ENCODE measurements around the gene NCF2.

The NCF2 gene

GRCh38 chr1:183569141-183569540, 21.1 kb downstream of the NCF2 start:
- H3K27me3 Mint-ChIP-seq = no peaks in the 10 kb centered on the region
- H3K27ac Mint-ChIP-seq = peak overlapping the region; percentile 94
- DNase-seq (no peak), ATAC-seq (replicated peaks) (no peak)
- H3K4me1 Mint-ChIP-seq = peaks cover 33 to 59% of the 10 kb centered on the region in 2 donors
- H3K9me3 Mint-ChIP-seq = peaks cover 4 to 7% of the 10 kb centered on the region in 2 donors
- peaks cover 72 to 89% of the 10 kb centered on the region in 2 donors for H3K36me3 Mint-ChIP-seq
- H3K4me3 Mint-ChIP-seq = no peak overlapping the region

- H3K9me3 Mint-ChIP-seq = peaks cover 4 to 7% of the 10 kb centered on the region in 2 donors
- H3K27me3 Mint-ChIP-seq = no peaks in the 10 kb centered on the region
- H3K36me3 Mint-ChIP-seq = peaks cover 72 to 89% of the 10 kb centered on the region in 2 donors
- H3K4me3 Mint-ChIP-seq = peak overlapping the region; percentile 39 to 63
- DNase-seq (no peak), ATAC-seq (replicated peaks) (peak; percentile 49 to 67)
- H3K4me1 Mint-ChIP-seq = peaks cover 33 to 59% of the 10 kb centered on the region in 2 donors
- peak overlapping the region; percentile 94 for H3K27ac Mint-ChIP-seq
These were observed 21.9 kb downstream of the NCF2 start for GRCh38 chr1:183568176-183569021.

- Mint-ChIP-seq H3K27ac (peak overlapping the region; percentile 94), H3K4me3 (peak overlapping the region; percentile 39 to 73), H3K36me3 (peaks cover 71 to 89% of the 10 kb centered on the region in 2 donors), H3K27me3 (no peaks in the 10 kb centered on the region), H3K4me1 (peaks cover 33 to 59% of the 10 kb centered on the region in 2 donors), H3K9me3 (peaks cover 4 to 7% of the 10 kb centered on the region in 2 donors)
- DNase-seq (peak; percentile 50), ATAC-seq (replicated peaks) (peak; percentile 81 to 83)
These were observed 22.7 kb downstream of the NCF2 start for GRCh38 chr1:183567584-183567983.

GRCh38 chr1:183566026-183566425, 24.2 kb downstream of the NCF2 start:
- Mint-ChIP-seq H3K27ac (peak overlapping the region; percentile 60), H3K27me3 (no peaks in the 10 kb centered on the region), H3K4me3 (no peak overlapping the region), H3K9me3 (peaks cover 4 to 7% of the 10 kb centered on the region in 2 donors), H3K4me1 (peaks cover 33 to 59% of the 10 kb centered on the region in 2 donors), H3K36me3 (peaks cover 67 to 84% of the 10 kb centered on the region in 2 donors)
- ATAC-seq (replicated peaks) = no peak
- no peak for DNase-seq

GRCh38 chr1:183565261-183565660, 25.0 kb downstream of the NCF2 start:
- DNase-seq (no peak), ATAC-seq (replicated peaks) (no peak)
- peak overlapping the region in 1 of 2 donors; percentile 15 for H3K4me3 Mint-ChIP-seq
- H3K27me3 Mint-ChIP-seq = no peaks in the 10 kb centered on the region
- H3K9me3 Mint-ChIP-seq = peaks cover 4 to 7% of the 10 kb centered on the region in 2 donors
- peaks cover 74 to 86% of the 10 kb centered on the region in 2 donors for H3K36me3 Mint-ChIP-seq
- H3K27ac Mint-ChIP-seq = peak overlapping the region; percentile 49
- peaks cover 31 to 56% of the 10 kb centered on the region in 2 donors for H3K4me1 Mint-ChIP-seq

GRCh38 chr1:183562701-183563100, 27.6 kb downstream of the NCF2 start:
- H3K27ac Mint-ChIP-seq = peak overlapping the region; percentile 73
- DNase-seq (no peak), ATAC-seq (replicated peaks) (no peak)
- peaks cover 64 to 80% of the 10 kb centered on the region in 2 donors for H3K36me3 Mint-ChIP-seq
- peaks cover 0 to 1% of the 10 kb centered on the region in 2 donors for H3K9me3 Mint-ChIP-seq
- H3K27me3 Mint-ChIP-seq = no peaks in the 10 kb centered on the region
- no peak overlapping the region for H3K4me3 Mint-ChIP-seq
- H3K4me1 Mint-ChIP-seq = peaks cover 17 to 30% of the 10 kb centered on the region in 2 donors

- no peak for ATAC-seq (replicated peaks)
- H3K4me3 Mint-ChIP-seq = no peak overlapping the region
- peaks cover 50 to 67% of the 10 kb centered on the region in 2 donors for H3K36me3 Mint-ChIP-seq
- no peaks in the 10 kb centered on the region for H3K27me3 Mint-ChIP-seq
- no peaks in the 10 kb centered on the region for H3K9me3 Mint-ChIP-seq
- DNase-seq = no peak
- peaks cover 3 to 20% of the 10 kb centered on the region in 2 donors for H3K4me1 Mint-ChIP-seq
- H3K27ac Mint-ChIP-seq = no peak overlapping the region
These were observed 31.2 kb downstream of the NCF2 start for GRCh38 chr1:183559061-183559460.

- Mint-ChIP-seq H3K4me1 (peaks cover 15 to 29% of the 10 kb centered on the region in 2 donors), H3K9me3 (no peaks in the 10 kb centered on the region), H3K36me3 (peaks cover 40 to 64% of the 10 kb centered on the region in 2 donors), H3K27ac (peak overlapping the region; percentile 89), H3K4me3 (no peak overlapping the region), H3K27me3 (no peaks in the 10 kb centered on the region)
- DNase-seq (no peak), ATAC-seq (replicated peaks) (peak; percentile 65 to 82)
These were observed 35.7 kb downstream of the NCF2 start for GRCh38 chr1:183554577-183554976.

- ATAC-seq (replicated peaks) = no peak
- Mint-ChIP-seq H3K9me3 (no peaks in the 10 kb centered on the region), H3K36me3 (peaks cover 35 to 58% of the 10 kb centered on the region in 2 donors), H3K4me3 (no peak overlapping the region), H3K27me3 (no peaks in the 10 kb centered on the region), H3K27ac (peak overlapping the region; percentile 9), H3K4me1 (peaks cover 15 to 29% of the 10 kb centered on the region in 2 donors)
- DNase-seq = no peak
These were observed 36.5 kb downstream of the NCF2 start for GRCh38 chr1:183553764-183554163.

- DNase-seq = no peak
- Mint-ChIP-seq H3K9me3 (no peaks in the 10 kb centered on the region), H3K27ac (peak overlapping the region; percentile 9), H3K36me3 (peaks cover 33 to 55% of the 10 kb centered on the region in 2 donors), H3K4me1 (peaks cover 15 to 29% of the 10 kb centered on the region in 2 donors), H3K4me3 (no peak overlapping the region), H3K27me3 (no peaks in the 10 kb centered on the region)
- ATAC-seq (replicated peaks) = no peak
These were observed 36.9 kb downstream of the NCF2 start for GRCh38 chr1:183553331-183553730.

- ATAC-seq (replicated peaks) (no peak), DNase-seq (no peak)
- no peaks in the 10 kb centered on the region for H3K9me3 Mint-ChIP-seq
- H3K27ac Mint-ChIP-seq = peak overlapping the region; percentile 83
- H3K36me3 Mint-ChIP-seq = peaks cover 32 to 54% of the 10 kb centered on the region in 2 donors
- no peaks in the 10 kb centered on the region for H3K27me3 Mint-ChIP-seq
- peaks cover 15 to 29% of the 10 kb centered on the region in 2 donors for H3K4me1 Mint-ChIP-seq
- no peak overlapping the region for H3K4me3 Mint-ChIP-seq
These were observed 37.4 kb downstream of the NCF2 start for GRCh38 chr1:183552891-183553290.

- H3K36me3 Mint-ChIP-seq = peaks cover 27 to 52% of the 10 kb centered on the region in 2 donors
- H3K4me1 Mint-ChIP-seq = peaks cover 14 to 33% of the 10 kb centered on the region in 2 donors
- no peaks in the 10 kb centered on the region for H3K9me3 Mint-ChIP-seq
- no peak overlapping the region for H3K4me3 Mint-ChIP-seq
- no peaks in the 10 kb centered on the region for H3K27me3 Mint-ChIP-seq
- ATAC-seq (replicated peaks) (no peak), DNase-seq (no peak)
- peak overlapping the region; percentile 37 for H3K27ac Mint-ChIP-seq
These were observed 37.8 kb downstream of the NCF2 start for GRCh38 chr1:183552441-183552840.

- no peaks in the 10 kb centered on the region for H3K9me3 Mint-ChIP-seq
- ATAC-seq (replicated peaks) = no peak
- H3K4me1 Mint-ChIP-seq = peaks cover 17 to 38% of the 10 kb centered on the region in 2 donors
- no peak overlapping the region for H3K27ac Mint-ChIP-seq
- H3K27me3 Mint-ChIP-seq = no peaks in the 10 kb centered on the region
- peaks cover 31 to 53% of the 10 kb centered on the region in 2 donors for H3K36me3 Mint-ChIP-seq
- DNase-seq = no peak
- H3K4me3 Mint-ChIP-seq = no peak overlapping the region
These were observed 38.3 kb downstream of the NCF2 start for GRCh38 chr1:183551924-183552323.

GRCh38 chr1:183550915-183551314, 39.3 kb downstream of the NCF2 start:
- DNase-seq (no peak), ATAC-seq (replicated peaks) (no peak)
- H3K36me3 Mint-ChIP-seq = peaks cover 30 to 50% of the 10 kb centered on the region in 2 donors
- peak overlapping the region; percentile 42 for H3K27ac Mint-ChIP-seq
- no peaks in the 10 kb centered on the region for H3K27me3 Mint-ChIP-seq
- no peak overlapping the region for H3K4me3 Mint-ChIP-seq
- peaks cover 20 to 39% of the 10 kb centered on the region in 2 donors for H3K4me1 Mint-ChIP-seq
- H3K9me3 Mint-ChIP-seq = no peaks in the 10 kb centered on the region

GRCh38 chr1:183548116-183548515, 42.1 kb downstream of the NCF2 start:
- peaks cover 38 to 50% of the 10 kb centered on the region in 2 donors for H3K36me3 Mint-ChIP-seq

More at GRCh38 chr1:183548116-183548515, 42.1 kb downstream of the NCF2 start:
- H3K9me3 Mint-ChIP-seq = no peaks in the 10 kb centered on the region
- H3K27ac Mint-ChIP-seq = no peak overlapping the region
- no peak overlapping the region for H3K4me3 Mint-ChIP-seq
- peaks cover 17 to 33% of the 10 kb centered on the region in 2 donors for H3K4me1 Mint-ChIP-seq
- no peaks in the 10 kb centered on the region for H3K27me3 Mint-ChIP-seq
- ATAC-seq (replicated peaks) (peak; percentile 61 to 70), DNase-seq (no peak)
